OCI-LY3 (cell line): ENCODE data around the gene MLC1.

ENCODE experiments used
- CTCF ChIP-seq: fragments of 200-600, 300-600 bp; sonication (generic); IDR thresholded peaks from 2 replicates; pipeline ENCODE4 v1.5.1; 2014; ENCODE audit warnings: antibody characterized with exemption, low read length, low read depth
- EZH2phosphoT487 ChIP-seq: fragments of 200-600 bp; shearing (Covaris generic); IDR thresholded peaks from 2 replicates; pipeline ENCODE4 v1.6.1; 2018; ENCODE audit warnings: antibody characterized with exemption, mixed run types, low read depth

DNA sequence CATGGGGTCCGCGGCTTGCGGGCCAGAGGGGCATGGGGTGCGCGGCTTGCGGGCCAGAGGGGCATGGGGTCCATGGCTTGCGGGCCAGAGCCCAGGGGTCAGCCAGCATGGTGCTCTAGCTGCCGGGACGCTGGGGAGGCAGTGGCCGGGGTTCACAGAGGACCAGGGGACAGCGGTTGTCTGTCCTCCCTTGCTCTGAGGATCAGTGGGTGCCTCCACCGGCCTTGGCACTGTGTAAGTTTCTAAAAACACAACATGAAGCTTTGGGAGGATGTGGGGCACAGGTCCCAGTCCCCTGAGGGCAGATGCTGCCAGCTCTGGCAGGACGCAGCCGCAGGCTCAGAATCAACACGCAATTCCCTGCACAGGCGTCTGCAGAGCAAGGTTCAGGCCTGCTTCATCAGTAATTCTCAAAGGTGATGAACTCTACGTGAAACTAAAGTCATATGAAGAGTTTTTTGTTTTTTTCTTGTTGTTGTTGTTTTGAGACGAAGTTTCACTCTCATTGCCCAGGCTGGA, 3.0 kb downstream of the MLC1 start:
- TF ChIP-seq CTCF (no peak), EZH2phosphoT487 (no peak)
